ENCODE results near the gene ENTPD5. TPM values are rescaled to one million over a fixed set of nuclear protein-coding genes. Genes with fewer than 3 reads are reported as not detected.

ENTPD5 gene
- 8.3 TPM for polyA plus RNA-seq (2012; ENCODE audit: insufficient read depth, insufficient read length, low read depth)

GRCh38 chr14:74018586-74019407 is at the start of gene ENTPD5, which contains the start of gene BBOF1:
Gene ENTPD5 (minus strand): TSS chr14:74019288. CDS start chr14:73988102, 31,186 bp downstream.
Gene BBOF1 (plus strand): TSS chr14:74019349. CDS start chr14:74019479, 130 bp downstream.
- peak; percentile 90 for DNase-seq
- Histone ChIP-seq H3K9me3 (no peaks in the 10 kb centered on the region; the same call in 1 of the 2 replicates), H3K4me3 (ENCODE audit: low read depth, low read length) (peak within 1 kb of the TSS; percentile 96), H3K36me3 (no peaks in the 10 kb centered on the region), H3K4me1 (no peaks in the 10 kb centered on the region), H3K27me3 (no peaks in the 10 kb centered on the region)
- no peak for TF ChIP-seq CTCF (IDR thresholded peaks at IDR 0.05; ENCODE audit: low read depth, low read length)

- Histone ChIP-seq H3K36me3 (no peaks in the 10 kb centered on the region), H3K27me3 (no peaks in the 10 kb centered on the region), H3K9me3 (no peaks in the 10 kb centered on the region), H3K4me1 (no peaks in the 10 kb centered on the region), H3K4me3 (ENCODE audit: low read depth, low read length) (no peak overlapping the region)
- no peak for DNase-seq
- no peak for TF ChIP-seq CTCF (IDR thresholded peaks at IDR 0.05; ENCODE audit: low read depth, low read length)
These were observed 46.9 kb upstream of the ENTPD5 start for GRCh38 chr14:74065746-74066575.

- no peak overlapping the region for H3K4me3 ChIP-seq (ENCODE audit: low read depth, low read length)
- TF ChIP-seq CTCF (IDR thresholded peaks at IDR 0.05; ENCODE audit: low read depth, low read length), result no peak
- H3K9me3 ChIP-seq, result no peaks in the 10 kb centered on the region
- no peaks in the 10 kb centered on the region for H3K36me3 ChIP-seq
- DNase-seq, result no peak
- no peaks in the 10 kb centered on the region for H3K27me3 ChIP-seq
- H3K4me1 ChIP-seq, result no peaks in the 10 kb centered on the region
These were observed 45.8 kb upstream of the ENTPD5 start for GRCh38 chr14:74064883-74065282.

GRCh38 chr14:74064426-74064825 is 45.3 kb upstream of the ENTPD5 start:
- H3K36me3 ChIP-seq, result no peaks in the 10 kb centered on the region
- TF ChIP-seq CTCF (IDR thresholded peaks at IDR 0.05; ENCODE audit: low read depth, low read length), result no peak
- no peaks in the 10 kb centered on the region for H3K4me1 ChIP-seq
- no peak for DNase-seq
- H3K27me3 ChIP-seq, result no peaks in the 10 kb centered on the region
- no peaks in the 10 kb centered on the region for H3K9me3 ChIP-seq
- no peak overlapping the region for H3K4me3 ChIP-seq (ENCODE audit: low read depth, low read length)

- Histone ChIP-seq H3K9me3 (no peaks in the 10 kb centered on the region), H3K4me3 (ENCODE audit: low read depth, low read length) (no peak overlapping the region), H3K4me1 (no peaks in the 10 kb centered on the region), H3K36me3 (no peaks in the 10 kb centered on the region), H3K27me3 (no peaks in the 10 kb centered on the region)
- DNase-seq, result no peak
- no peak for TF ChIP-seq CTCF (IDR thresholded peaks at IDR 0.05; ENCODE audit: low read depth, low read length)
These were observed 43.7 kb upstream of the ENTPD5 start for GRCh38 chr14:74062809-74063150.
